ENCODE data around the gene ZFYVE9.
"Not testable (repeated sequence)": the region's sequence is repeated elsewhere in the genome, so short reads cannot be mapped to it uniquely, and the experiment has no call there.

Gene ZFYVE9

DNA sequence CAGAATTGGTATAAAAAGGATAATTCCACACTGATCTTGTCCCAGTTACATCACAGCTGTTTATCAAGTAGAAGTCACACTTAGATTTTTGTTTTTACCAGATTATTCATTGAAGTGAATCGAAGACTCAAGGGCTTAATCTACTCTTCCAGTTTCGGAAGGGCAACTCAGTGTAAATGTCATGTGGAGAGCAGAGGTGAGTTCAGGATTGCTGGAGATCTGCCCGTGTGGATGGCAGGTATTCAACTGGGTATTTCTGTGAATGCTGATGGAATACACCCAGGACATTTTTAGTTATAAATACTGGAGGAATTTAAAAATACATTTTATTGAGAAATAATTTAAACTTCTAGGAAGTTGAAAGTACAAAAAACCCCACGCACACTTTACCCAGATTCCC, 204.8 kb downstream of the ZFYVE9 start:
- DNase-seq, result no peak

DNA sequence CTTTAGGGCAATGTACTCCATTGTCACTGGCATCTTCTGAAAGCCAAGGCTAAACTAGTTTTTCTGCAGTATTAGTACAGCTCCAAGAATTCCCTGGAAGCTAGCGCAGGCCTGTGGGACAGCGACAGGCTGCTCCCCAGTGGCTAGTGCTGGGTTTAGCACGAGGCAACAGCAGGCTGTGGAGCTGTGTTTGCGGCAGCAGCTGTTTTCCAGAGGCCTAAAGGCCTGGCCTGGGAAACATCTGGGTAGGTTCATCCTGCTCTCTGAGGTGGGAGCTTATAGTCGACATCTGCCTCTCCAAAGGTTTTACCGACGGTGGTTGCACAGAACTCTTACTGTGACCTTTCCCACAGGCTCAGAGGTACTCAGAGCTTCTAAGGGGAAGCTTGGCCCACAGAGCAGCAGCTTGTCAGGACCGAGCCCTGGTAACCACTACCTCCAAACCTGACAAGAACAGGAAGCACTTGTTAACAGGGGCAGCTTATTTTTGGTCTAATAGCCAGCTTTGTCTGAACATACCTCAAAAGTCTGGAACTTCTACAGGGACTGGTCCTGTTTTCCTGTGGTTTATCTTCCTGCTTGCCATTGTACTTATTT, 206.9 kb downstream of the ZFYVE9 start:
- DNase-seq, result peak; percentile 27 to 35

DNA sequence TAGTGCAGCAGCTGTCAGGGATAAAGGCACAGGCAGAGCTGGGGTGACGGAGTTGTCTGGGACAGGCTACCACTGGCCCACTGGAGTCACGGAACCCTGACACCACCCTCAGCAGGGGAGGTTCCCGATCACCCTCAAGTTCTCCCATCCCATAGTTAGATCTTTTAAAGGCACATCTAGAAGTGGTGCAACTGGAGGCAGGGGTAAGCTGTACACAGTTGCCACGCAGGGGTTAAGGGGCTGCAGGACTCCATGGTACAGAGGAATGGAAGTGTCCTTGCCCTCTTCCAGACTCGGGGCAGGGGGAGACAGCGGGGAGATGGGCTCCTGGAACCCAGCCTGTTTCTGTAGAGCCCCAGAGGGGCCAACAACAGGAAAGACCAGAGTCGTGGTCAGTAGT, 210.8 kb downstream of the ZFYVE9 start:
- DNase-seq, result no peak

DNA sequence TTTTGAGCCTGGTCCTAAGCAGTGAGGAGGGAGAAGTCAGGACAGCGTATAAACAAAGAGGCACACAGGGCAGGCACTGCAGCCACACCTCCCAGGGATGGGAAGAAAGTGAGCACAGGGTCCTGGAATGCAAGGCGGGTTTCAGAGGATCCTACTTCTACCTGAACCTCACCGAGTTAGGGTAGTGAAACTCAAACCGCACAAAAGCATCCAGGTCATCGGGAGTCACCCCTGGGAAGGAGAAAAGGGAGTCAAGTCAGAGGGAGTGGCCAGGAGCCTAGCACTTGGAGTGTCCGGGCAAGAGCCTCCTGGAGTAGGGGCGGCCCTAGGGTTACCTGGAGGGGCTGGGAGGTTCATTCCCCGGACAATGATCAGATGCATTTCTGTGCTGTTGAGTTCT, 213.5 kb downstream of the ZFYVE9 start:
- no peak for DNase-seq

DNA sequence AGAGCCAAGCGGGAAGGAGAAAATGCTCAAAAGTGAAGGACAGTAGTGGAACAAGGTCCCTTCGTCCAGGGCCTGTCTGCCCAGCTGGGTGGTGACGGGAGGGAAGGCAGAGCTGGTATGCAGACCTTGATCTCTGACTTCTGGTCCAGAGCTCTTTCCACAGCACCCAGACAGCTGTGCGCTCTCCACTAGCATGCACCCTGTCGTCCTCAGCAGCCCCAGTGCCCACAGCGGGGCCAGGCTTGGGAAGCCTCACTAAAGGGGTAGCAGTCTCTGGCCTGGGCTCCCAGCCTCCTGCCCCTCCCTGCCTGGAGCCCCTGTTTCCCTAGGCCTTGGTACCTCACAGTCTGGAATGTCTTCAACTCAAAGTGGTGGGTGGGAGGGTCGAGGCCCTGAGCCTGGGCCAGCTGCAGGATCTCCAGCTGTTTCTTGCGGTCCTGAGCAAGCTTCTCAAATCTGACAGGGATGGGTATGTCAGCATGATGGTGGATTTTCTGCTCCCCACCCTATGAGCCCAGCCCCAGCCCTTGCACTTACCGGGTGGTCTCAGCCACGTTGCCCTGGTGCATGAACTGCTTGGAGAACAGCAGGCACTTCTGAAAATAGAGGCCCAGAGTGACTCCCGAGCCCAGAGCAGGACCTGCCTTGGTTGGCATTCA, 214.1 kb downstream of the ZFYVE9 start:
- DNase-seq, result no peak

DNA sequence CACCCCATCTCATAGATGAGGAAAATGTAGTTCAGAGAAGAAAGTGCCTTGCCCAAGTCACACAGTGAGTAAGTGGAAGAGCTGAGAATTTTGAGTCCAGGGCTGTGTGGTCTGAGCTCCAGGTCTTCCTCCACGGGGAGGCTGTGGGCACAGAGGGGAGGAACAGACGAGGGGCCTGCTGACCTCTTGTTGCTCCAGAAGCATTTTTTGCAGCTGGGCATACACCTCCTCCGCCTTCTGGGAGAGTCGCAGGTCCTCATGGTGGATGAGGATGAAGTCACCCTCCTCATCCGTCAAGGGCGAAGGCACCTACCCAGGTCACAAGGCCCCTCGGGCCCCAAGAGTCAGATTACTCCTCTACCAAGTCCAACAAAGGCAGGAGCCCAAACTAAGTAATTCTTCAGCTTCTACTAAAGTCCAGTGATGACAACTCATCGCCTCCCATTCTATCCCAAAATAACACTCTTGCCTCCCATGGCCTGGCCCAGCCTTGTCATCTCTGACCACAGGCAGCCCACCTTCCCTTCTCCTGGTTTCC, 215.0 kb downstream of the ZFYVE9 start:
- no peak for DNase-seq

DNA sequence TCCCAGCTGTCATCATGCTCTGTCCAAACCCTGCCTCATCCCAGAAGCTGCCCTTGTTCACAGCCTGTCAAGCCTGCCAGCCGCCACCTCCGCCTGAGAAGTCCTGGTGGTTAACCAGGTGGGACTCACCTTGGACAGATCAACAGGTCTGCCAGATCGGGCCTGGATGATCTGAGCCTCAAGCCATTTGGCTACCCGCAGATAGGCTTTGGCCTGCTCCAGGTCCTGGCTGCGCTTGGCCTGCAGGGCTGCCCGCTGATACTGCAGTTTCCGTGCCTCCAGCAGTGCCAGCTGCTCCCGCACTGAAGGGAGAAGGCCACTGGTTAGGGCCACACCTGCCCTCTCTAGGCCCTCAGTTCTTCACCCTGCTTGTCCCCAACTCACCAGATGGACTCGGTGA, 215.5 kb downstream of the ZFYVE9 start:
- no peak for DNase-seq

DNA sequence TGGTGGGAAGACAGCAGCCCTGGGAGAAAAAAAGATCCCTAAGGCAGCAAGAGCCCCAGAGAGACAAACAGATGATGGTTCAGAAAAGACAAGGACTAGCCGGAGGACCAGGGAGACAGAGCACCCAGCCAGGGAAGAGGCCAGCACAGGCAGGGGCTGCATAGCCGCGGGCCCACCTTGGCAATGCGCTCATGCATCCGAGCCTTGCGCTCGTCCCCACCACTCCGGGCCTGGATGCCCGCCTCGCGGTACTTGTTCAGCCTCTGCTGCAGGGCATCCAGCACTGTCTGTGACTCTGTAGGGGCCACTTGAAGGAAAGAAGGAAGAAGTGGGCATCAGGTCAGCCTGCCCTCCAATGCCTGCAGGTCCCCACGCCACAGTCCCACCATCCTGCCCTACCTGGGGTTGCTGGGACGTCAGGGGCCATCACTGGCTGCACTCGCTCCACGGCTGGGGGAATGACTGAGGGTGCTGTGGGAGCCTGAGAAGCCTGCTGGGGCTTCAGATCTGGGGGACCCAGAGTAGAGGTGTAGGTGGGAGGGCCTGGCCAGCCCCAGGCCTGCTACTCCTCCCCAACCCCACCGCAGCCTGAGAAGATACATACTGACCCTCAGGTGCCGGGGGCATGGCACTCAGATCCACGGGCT, 217.1 kb downstream of the ZFYVE9 start:
- no peak for DNase-seq

DNA sequence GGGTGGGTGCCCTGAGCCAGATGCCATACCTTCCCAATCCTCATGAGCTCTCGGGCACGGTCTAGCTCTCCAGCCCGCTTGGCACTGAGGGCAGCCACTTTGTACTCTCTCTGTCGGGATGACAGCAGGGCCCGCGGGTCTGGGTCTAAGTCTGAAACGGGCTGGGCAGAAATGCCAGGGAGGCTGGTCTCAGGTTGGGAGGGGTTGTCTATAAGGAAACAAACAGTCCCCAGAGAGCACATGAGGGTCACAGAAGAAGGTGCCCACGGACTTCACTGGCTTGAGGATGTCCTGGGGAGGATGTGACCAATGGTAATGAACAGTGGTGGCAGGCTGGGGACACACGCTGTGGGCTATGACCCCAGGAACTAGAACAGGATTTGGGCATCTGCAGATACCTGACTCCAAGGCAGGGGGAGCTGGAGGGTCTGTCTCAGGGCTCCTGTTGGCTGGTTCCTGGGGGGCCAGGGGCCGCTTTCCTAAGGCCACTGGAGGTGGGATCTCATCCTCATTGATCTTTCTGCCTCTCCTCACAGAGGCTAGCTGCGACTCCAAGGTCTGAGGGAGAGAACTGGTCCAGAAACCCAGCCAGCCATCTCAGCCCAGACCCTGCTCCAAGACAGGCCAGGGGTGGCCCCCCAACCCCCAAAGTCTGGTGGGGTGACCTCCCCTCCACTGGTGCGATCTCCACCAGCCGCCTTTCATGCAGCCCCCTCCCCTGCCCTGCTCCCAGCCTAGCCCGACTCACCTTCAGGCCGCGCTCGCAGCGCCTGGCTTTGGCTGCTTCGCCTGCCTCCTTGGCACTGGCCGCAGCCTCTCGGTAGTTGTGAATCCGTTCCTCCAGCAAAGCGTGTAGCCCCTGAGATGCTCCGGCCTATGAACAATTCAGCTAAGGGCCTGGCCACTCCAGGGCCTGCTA, 218.0 kb downstream of the ZFYVE9 start:
- no peak for DNase-seq

DNA sequence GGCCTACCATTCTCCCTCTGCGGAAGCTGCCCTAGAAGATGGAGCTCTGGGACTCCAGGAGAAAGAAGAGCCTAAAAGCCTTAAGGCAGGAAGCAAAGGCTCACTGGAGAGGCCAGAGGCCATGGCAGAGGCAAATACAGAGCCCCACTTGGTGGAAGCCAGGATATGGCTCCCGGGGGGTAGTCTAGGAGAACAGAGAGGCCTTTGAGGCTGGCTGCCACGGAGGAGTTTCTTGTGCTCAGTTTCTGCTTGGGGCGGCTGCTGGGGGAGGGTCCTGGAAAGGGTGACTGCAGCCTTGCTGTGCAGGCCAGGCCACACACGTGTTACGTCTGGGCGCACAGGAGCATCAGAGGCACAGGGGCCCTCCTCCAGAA, 218.7 kb downstream of the ZFYVE9 start:
- DNase-seq, result no peak

DNA sequence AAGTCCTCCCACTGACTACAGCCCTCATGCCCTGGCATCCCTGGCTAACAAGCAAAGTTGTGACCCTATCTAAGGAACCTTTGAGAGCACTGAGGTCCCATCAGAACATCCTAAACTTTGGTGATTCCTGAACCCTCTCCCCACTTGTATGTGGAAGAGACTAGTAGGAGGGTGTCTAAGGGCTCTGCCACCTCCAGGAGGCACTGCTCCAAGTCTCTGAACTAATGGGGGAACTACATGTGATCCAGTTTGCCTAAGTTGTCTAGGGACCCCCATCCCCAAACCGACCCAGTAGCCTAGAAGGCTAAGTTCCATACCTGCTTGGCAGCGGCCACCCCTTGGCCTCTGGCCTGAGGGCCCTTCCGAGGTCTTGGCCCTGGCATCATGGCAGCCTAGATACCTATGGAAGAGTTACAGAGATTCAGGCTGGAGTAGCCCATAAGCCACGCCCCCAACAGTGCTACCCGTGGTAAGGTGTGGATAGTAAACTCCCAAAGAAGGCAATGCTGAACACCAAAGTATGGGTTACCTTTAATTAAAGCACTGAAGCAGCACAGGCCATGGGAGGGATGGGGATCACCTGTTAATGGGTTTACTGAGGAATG, 222.4 kb downstream of the ZFYVE9 start:
- no peak for DNase-seq

DNA sequence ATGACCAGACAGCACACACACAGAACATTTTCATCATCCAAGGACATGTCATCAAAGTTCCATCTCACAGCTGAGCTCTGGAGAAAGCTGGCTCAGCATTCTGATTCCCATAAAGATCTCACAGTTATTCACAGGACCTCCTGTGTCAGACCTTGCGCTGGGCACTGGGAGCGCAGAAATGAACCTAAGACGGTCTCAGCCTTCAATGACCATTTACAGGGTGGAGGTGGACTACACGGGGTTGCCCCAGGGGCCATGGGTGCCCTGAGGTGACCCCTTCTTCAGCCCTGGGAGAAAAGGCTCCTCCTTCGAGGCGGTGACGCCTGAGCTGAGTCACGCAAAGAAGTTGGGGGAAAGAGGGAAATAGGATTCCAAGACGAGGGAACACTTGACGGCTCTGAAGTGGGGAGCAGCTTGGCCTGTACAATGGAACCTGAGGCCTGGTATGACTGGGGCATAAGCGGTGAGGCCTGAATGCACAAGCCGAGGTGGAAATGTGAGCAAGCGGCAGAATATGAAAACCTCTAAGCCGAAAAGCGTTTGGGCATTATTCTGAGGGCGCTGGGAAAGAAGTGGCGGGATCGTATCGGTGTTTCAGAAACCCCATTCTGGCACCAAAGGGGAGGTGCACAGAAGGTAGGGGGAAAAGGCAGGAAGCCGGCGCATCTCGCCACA, 223.3 kb downstream of the ZFYVE9 start:
- DNase-seq, result peak in 1 of 2 experiments; percentile 10

DNA sequence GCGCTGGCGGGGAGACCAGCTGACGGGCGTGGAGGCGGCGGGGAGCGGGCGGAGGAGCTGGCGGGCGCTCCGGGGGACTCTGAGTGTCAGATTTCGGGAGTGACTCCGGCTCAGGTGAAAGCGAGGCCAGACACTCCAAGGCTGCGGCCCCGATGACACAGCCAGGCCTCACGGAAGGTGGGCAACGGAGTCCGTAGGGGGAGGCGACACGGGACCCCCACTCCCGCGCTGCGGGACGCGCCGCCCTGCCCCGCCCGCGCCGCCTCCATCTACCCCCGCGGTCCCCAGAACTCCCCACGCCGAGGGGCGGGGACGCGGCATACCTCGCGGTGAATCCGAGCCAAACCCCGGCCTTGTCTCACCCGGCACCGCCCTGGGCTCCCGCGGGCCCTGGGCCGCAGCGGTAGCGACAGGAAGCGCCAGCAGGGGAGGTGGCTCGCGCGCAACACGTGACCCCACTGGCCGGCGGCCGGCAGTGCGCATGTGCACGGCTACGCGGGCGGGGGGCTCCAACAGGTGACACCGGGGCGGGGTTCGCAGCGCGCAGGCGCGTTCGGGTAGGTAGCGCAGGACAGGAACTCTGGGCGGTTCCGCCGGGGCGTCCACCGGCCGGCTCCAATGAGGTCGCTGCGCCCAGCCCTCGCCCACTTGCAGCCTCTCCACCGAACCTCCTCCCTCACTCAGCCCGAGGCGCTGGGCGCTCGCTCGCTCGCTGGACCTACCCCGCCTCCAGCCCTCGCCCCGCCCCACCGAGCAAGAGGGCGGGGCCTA, 224.0 kb downstream of the ZFYVE9 start, which contains the start of gene CC2D1B:
Gene CC2D1B (minus strand): TSS at position 460 of the 771 bp plus-strand sequence. CDS start 1,585 bp downstream, outside the sequence.
- DNase-seq, result peak; percentile 92 to 98

DNA sequence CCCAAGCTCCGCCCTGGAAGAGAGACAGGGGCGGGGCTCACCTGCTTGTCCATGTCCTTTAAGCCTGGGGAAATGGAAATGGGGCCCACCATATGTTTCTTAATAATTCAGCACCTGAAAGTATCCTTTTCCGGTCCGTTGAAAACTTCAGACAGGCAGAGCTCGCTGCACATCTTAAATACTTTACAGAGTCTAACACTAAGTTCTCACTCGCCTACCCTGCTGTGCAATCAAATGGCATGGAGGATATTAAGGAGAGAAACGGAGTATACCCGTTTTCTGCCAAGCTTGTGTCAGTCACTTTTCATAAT, 224.6 kb downstream of the ZFYVE9 start:
- DNase-seq, result no peak

DNA sequence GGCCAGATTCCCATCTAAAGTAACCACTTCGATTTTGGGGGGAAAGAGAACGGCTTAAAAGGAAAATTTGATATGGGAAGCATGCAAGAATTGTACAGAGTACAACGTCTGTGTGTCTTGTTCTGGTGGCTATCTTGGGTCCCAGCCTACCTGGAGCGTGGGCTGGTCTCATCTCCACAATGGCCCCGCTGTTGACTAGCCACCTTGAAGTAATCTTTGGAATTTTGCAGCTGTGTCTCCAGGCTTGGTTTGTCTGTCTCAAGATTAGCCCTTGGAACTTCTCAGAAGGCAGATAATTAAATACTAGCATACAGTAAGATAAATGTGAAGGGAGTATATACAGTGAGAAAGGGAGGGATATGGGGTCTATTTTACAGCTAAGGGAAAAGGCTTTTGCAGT, 225.4 kb downstream of the ZFYVE9 start:
- DNase-seq, result no peak

DNA sequence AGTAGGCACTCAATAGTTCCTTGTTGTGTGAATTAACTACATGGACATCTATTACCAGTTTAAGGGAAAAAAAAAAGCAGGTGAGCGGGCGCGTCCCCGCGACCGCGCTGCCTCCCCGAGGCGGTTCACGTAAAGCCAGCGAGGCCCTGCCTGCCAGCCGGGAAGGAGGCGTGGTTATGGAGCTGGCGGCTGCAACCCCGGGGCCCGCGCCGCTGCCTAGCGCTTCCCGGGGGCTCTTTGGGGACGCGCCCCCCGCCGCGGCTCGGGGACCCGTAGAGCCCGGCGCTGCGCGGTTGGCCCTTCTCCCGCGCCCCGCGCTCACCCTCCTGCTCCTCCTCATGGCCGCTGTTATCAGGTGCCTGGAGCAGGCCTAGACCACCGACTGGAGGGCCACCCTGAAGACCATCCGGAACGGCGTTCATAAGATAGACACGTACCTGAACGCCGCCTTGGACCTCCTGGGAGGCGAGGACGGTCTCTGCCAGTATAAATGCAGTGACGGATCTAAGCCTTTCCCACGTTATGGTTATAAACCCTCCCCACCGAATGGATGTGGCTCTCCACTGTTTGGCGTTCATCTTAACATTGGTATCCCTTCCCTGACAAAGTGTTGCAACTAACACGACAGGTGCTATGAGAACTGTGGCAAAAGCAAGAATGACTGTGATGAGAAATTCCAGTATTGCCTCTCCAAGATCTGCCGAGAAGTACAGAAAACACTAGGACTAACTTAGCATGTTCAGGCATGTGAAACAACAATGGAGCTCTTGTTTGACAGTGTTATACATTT, 226.7 kb downstream of the ZFYVE9 start:
- peak; percentile 54 to 71 for DNase-seq

DNA sequence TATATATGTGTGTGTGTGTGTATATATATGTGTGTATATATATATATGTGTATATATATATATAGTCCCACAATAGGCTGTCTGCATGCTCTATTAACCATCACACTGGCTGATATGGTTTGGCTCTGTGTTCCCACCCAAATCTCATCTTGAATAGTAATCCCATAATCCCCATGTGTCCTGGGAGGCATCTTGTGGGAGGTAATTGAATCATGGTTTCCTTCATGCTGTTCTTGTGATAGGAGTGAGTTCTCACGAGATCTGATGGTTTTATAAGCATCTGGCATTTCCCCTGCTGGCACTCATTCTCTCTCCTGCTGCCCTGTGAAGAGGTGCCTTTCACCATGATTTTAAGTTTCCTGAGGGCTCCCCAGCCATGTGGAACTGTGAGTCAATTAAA, 228.0 kb downstream of the ZFYVE9 start:
- DNase-seq, result not testable (repeated sequence)

DNA sequence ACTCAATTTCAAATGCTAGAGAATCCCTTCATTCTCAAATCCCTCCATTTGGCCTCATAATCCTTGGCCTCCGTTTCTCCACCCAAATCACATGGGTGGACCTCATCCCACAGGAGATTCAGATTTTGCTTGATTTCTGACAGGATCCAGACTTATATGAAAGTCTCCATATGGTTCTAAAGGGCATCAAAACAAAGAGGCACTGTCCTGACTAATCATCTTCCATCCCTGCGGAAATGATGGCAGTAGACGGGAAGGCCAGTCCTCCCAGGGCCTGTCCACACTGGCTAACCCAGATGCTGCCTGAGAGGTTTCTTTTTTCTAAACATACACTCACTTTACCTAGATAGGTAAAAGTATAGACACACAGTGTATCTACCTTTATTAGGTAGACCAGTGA, 243.5 kb downstream of the ZFYVE9 start:
- no peak for DNase-seq

DNA sequence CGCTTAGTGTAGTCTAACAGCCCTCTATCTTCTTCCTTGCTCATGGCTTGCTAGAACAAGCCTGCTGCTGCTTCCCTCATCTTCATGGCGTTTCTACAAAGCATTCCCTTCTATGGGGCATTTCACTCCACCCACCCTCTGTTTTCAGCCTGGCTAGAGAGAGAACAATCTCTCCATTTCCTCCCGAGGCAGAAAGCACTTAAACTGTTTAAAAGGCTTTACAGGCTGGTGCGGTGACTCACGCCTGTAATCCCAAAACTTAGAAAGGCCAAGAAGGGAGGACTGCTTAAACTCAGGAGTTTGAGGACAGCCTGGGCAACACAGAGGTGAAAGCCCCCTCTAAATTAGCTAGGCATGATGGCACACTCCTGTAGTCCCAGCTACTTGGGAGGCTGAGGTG, 244.6 kb downstream of the ZFYVE9 start:
- DNase-seq, result no peak

DNA sequence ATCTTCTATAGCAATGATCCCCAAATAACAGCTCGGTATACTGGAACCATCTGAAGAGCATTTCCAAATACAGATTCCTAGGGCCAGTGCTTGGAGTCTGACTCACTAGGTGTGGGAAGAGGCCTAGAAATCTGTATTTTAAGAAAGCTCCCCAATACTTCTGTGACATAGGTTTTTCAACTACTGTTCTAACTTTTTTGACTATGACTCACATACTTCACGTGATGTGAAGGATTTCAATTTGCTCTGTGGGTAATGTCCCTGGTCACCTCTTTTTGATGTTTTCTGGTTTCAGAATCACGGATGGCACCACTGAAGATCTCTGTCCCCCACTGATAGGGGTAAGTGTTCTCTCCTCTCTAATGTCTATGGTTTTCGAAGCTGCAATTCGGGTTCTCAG, 251.3 kb downstream of the ZFYVE9 start:
- no peak for DNase-seq
